Tibial nerve (tissue), 4 donors: ENCODE data around the gene TFAP2B. TPM values are rescaled to one million over a fixed set of nuclear protein-coding genes. Genes with fewer than 3 reads are reported as not detected.

ENCODE experiments used
- DNase-seq, 2 donors: peaks; one replicate each; pipeline ENCODE4 v3.0.0-alpha.2; 2019; ENCODE audit warnings: low spot score in 2 of 2
- H3K27ac ChIP-seq, 4 donors: fragments of 200-600 bp; sonication (generic) in 3 of 4; one replicate each; pipeline ENCODE4 v1.5.1; 2017 to 2019; ENCODE audit warnings: mild to moderate bottlenecking in 1 of 4
- H3K27me3 ChIP-seq, 2 donors: fragments of 200-600 bp; sonication (generic) in 1 of 2; one replicate each; pipeline versions ENCODE4 v1.5.1 to v1.6.0; 2017 to 2019
- H3K36me3 ChIP-seq, 3 donors: fragments of 200-600 bp; sonication (generic); one replicate each; pipeline ENCODE4 v1.5.1; 2018 to 2019
- H3K4me1 ChIP-seq, 4 donors: fragments of 200-600 bp; sonication (generic) in 3 of 4; one replicate each; pipeline ENCODE4 v1.5.1; 2017 to 2019
- H3K4me3 ChIP-seq, 4 donors: fragments of 200-600 bp; sonication (generic) in 3 of 4; one replicate each; pipeline ENCODE4 v1.5.1; 2017 to 2019; ENCODE audit warnings: mild to moderate bottlenecking in 1 of 4, moderate library complexity in 1 of 4
- H3K9me3 ChIP-seq, 4 donors: fragments of 200-600 bp; sonication (generic) in 3 of 4; one replicate each; pipeline ENCODE4 v1.5.1; 2017 to 2019
- EP300 ChIP-seq, 2 donors: sonication (generic); formaldehyde crosslinking; IDR thresholded peaks; one replicate each; pipeline ENCODE4 v1.6.1; 2017; ENCODE audit warnings: antibody characterized with exemption in 2 of 2, mild to moderate bottlenecking in 1 of 2
- POLR2A ChIP-seq, 2 donors: fragments of 450-650 bp; IDR thresholded peaks; one replicate each; pipeline ENCODE4 v1.6.1; 2017; ENCODE audit warnings: antibody characterized with exemption in 2 of 2, mild to moderate bottlenecking in 2 of 2, moderate library complexity in 2 of 2
- WGBS, 2 donors: methylation state at CpG; one replicate each; pipeline ENCODE4 v1.1.5; 2018; 5-methylcytosine and 5-hydroxymethylcytosine counted together
- total RNA-seq, 4 donors: library from RNA; depleted of rRNA; stranded (reverse); fragments of >200 nt; gene quantifications; one replicate each; pipeline ENCODE4 v1.1.0, GENCODE V29; 2016
- TF ChIP-seq, protein P1 (sequence below), 5 experiments: fragments of 200-600 bp in 3 of 5; fragments of 450-650 bp in 2 of 5; sonication (generic) in 3 of 5; IDR thresholded peaks; one replicate each; pipeline ENCODE4 v1.5.1; 2016 to 2019; ENCODE audit warnings: antibody characterized with exemption in 5 of 5, mild to moderate bottlenecking in 3 of 5, moderate library complexity in 2 of 5

The TFAP2B gene
- total RNA-seq, 4 donors from 2014 or later: 0.22 to 1.2 TPM; not detected in 2

DNA sequence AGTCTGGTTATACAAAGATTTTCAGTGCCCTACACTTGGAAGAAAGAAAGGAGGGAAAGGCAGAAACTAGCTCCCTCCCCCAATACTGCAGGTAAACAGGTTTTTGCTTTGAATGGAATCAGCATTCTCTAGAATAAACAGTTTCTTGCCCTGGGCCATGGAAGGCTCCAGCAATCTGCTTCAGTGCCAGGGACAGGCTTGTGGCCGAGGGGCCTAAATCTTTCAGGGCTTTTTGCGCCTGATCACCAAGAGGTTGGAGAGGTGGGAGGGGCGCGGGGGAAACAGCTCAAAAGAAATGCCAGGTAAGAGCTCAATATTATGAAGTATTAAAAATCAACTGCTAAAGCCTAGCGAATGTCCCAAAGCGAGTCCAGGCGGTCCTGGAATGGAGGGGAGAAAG lies 23.8 kb downstream of the TFAP2B start:
- Histone ChIP-seq H3K9me3 (no peaks in the 10 kb centered on the region), H3K4me3 (no peak overlapping the region), H3K27me3 (peaks cover 3 to 92% of the 10 kb centered on the region in 2 donors), H3K27ac (no peak overlapping the region), H3K36me3 (no peaks in the 10 kb centered on the region), H3K4me1 (no peaks in the 10 kb centered on the region)
- TF ChIP-seq POLR2A (IDR thresholded peaks at IDR 0.05): no peak
- no peak for TF ChIP-seq EP300 (IDR thresholded peaks at IDR 0.05)
- TF ChIP-seq, protein P1, sequence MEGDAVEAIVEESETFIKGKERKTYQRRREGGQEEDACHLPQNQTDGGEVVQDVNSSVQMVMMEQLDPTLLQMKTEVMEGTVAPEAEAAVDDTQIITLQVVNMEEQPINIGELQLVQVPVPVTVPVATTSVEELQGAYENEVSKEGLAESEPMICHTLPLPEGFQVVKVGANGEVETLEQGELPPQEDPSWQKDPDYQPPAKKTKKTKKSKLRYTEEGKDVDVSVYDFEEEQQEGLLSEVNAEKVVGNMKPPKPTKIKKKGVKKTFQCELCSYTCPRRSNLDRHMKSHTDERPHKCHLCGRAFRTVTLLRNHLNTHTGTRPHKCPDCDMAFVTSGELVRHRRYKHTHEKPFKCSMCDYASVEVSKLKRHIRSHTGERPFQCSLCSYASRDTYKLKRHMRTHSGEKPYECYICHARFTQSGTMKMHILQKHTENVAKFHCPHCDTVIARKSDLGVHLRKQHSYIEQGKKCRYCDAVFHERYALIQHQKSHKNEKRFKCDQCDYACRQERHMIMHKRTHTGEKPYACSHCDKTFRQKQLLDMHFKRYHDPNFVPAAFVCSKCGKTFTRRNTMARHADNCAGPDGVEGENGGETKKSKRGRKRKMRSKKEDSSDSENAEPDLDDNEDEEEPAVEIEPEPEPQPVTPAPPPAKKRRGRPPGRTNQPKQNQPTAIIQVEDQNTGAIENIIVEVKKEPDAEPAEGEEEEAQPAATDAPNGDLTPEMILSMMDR (IDR thresholded peaks at IDR 0.05): no peak
- 36 to 44% methylated on average over 7 of the region's 7 CpGs for WGBS, 2 donors
- DNase-seq: no peak

DNA sequence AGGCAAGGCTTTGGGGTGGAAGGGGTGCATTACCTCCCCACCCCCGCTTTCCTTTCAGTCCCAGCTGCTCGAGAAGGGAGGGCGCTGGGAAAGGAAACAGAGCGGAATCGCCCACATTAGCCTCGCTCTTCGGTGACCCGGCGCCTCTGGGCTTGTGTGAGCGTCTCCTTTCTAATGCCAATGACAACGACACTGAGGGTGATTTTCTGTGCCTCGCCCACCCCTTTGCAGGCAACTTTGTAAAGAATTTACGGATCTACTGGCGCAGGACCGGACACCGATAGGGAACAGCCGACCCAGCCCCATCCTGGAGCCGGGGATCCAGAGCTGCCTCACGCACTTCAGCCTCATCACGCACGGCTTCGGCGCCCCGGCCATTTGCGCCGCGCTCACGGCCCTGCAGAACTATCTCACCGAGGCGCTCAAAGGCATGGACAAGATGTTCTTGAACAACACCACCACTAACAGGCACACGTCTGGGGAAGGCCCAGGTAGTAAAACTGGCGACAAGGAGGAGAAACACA lies 24.3 kb downstream of the TFAP2B start:
- Histone ChIP-seq H3K36me3 (no peaks in the 10 kb centered on the region), H3K4me1 (no peaks in the 10 kb centered on the region), H3K9me3 (no peaks in the 10 kb centered on the region), H3K27ac (no peak overlapping the region), H3K27me3 (peaks cover 3 to 92% of the 10 kb centered on the region in 2 donors), H3K4me3 (no peak overlapping the region)
- TF ChIP-seq POLR2A (IDR thresholded peaks at IDR 0.05): no peak
- TF ChIP-seq, protein P1 (IDR thresholded peaks at IDR 0.05): no peak
- no peak for TF ChIP-seq EP300 (IDR thresholded peaks at IDR 0.05)
- no peak for DNase-seq
- 15 to 26% methylated on average over 32 of the region's 32 CpGs for WGBS, 2 donors

DNA sequence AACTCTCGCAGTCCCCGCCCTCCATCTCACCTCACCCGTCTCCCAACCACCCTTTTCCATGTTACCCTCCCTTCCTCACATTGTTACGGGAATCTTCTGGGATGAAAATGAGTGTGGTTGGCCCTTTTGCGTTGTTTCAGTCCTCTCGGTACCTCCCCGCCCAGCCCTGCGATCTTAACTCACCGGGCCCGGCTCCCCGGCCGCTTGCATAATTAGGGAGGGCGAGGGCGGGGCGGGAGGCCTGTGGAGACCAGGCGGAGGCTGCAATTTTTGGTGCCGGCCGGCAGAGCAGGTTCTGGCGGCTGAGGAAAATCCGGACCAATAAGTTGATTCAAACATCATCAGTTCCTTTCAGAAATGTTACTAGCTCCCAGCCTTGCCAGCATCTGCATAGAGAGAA lies 25.2 kb downstream of the TFAP2B start:
- Histone ChIP-seq H3K9me3 (no peaks in the 10 kb centered on the region), H3K27me3 (peaks cover 3 to 100% of the 10 kb centered on the region in 2 donors), H3K36me3 (no peaks in the 10 kb centered on the region), H3K4me3 (no peak overlapping the region), H3K4me1 (no peaks in the 10 kb centered on the region), H3K27ac (no peak overlapping the region)
- TF ChIP-seq EP300 (IDR thresholded peaks at IDR 0.05): no peak
- no peak for TF ChIP-seq POLR2A (IDR thresholded peaks at IDR 0.05)
- TF ChIP-seq, protein P1 (IDR thresholded peaks at IDR 0.05): no peak
- whole genome bisulfite sequencing, 2 donors: 34 to 50% methylated on average over 20 of the region's 20 CpGs
- DNase-seq: no peak

DNA sequence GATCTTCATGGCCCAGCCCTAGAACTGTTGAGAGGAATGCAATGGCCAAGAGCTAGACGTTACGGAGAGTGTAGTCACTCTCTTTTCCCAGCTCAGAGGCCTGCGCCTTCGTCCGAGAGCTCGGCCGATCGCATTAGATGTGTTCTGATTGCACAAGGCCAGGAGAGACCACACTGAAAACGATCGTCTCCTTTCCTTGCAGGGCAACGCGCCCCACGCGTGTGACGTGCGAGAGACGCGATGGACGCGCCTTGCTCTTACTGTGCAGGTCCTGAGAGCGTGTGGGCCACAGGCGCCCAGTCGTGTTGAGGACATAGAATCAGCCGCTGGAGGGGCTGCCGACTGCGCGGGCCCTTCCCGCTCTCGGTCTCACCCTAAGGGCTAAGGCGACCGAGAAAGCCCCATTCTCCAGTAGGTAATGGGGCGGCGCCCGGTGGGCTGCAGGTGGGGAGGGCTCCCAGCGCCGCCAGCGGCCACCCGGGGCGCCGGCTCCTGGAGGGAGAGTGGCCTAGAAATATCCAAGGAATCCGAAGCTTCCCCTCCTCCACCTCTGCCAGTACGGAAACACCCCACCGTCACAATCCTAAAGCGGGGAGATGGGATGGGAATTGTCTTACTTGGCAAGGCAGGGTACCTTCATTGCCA lies 26.9 kb downstream of the TFAP2B start:
- Histone ChIP-seq H3K4me1 (peaks cover 0 to 16% (median 0%) of the 10 kb centered on the region in 4 donors), H3K4me3 (no peak overlapping the region), H3K36me3 (no peaks in the 10 kb centered on the region), H3K9me3 (no peaks in the 10 kb centered on the region), H3K27me3 (peaks cover 0 to 100% of the 10 kb centered on the region in 2 donors), H3K27ac (no peak overlapping the region)
- TF ChIP-seq POLR2A (IDR thresholded peaks at IDR 0.05) (no peak), EP300 (IDR thresholded peaks at IDR 0.05) (no peak)
- TF ChIP-seq, protein P1 (IDR thresholded peaks at IDR 0.05): no peak
- WGBS, 2 donors: 29 to 36% methylated on average over 40 to 43 of the region's 44 CpGs
- no peak for DNase-seq

DNA sequence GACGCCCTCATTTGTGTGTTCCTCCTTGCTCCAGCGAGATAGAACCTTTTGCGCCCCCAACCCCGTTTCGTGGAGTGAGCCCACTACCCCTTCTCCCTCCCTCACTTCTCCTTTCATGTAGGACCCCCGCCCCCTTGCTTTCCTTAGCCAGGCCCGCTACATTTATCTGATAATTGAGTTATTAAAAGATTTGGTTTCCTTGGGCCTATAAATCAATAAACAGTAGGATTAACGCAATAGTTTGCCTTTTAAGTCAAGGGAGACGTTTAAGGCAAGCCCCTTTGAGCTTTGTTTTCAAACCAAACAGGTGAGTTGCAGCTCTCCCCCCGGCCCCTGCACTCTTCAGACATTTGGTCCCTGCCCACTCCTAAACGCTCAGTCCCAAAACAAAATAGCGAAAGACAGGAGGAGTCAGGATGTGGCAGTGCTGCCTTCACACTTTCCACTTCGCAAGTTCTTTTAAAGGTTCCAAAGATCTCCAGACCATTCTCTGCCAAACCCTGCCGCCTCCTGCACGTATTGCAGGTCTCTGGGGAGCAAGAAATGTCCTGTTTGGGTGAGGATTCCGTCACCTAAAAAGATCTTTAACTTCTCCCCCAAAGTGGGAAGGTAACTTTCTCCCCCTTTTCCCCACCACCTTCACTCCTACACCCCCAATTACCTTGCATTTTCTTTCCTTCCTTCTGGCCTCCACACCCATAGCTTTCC lies 27.6 kb downstream of the TFAP2B start:
- 38% methylated on average over 16 of the region's 16 CpGs for WGBS, 2 donors
- Histone ChIP-seq H3K4me1 (peaks cover 0 to 22% (median 0%) of the 10 kb centered on the region in 4 donors), H3K27me3 (peaks cover 0 to 100% of the 10 kb centered on the region in 2 donors), H3K27ac (no peak overlapping the region), H3K9me3 (no peaks in the 10 kb centered on the region), H3K4me3 (no peak overlapping the region), H3K36me3 (no peaks in the 10 kb centered on the region)
- TF ChIP-seq EP300 (IDR thresholded peaks at IDR 0.05) (no peak), POLR2A (IDR thresholded peaks at IDR 0.05) (no peak)
- TF ChIP-seq, protein P1 (IDR thresholded peaks at IDR 0.05): no peak
- DNase-seq: no peak
